Hematopoietic multipotent progenitor cell treated with erythropoietin and hydrocortisone succinate and interleukin-3 and kit ligand, for 6 days (in vitro differentiated cells): ENCODE measurements around the gene PDZRN3.

Source experiments
- DNase-seq: peaks from one replicate; pipeline ENCODE4 v3.0.0-alpha.2; 2015

The PDZRN3 gene

GRCh38 chr3:73622091-73622805, 2.5 kb downstream of the PDZRN3 start:
- DNase-seq, result no peak

GRCh38 chr3:73621388-73621787, 3.4 kb downstream of the PDZRN3 start:
- DNase-seq, result no peak

- DNase-seq, result no peak
Observed at GRCh38 chr3:73618461-73618860, 6.3 kb downstream of the PDZRN3 start.

- no peak for DNase-seq
Observed at GRCh38 chr3:73616056-73616455, 8.7 kb downstream of the PDZRN3 start.

- no peak for DNase-seq
Observed at GRCh38 chr3:73614419-73614818, 10.3 kb downstream of the PDZRN3 start.

GRCh38 chr3:73611176-73611575, 13.6 kb downstream of the PDZRN3 start:
- no peak for DNase-seq

- no peak for DNase-seq
Observed at GRCh38 chr3:73610493-73610892, 14.2 kb downstream of the PDZRN3 start.

- DNase-seq, result no peak
Observed at GRCh38 chr3:73609655-73610054, 15.1 kb downstream of the PDZRN3 start.

- no peak for DNase-seq
Observed at GRCh38 chr3:73609315-73609641, 15.5 kb downstream of the PDZRN3 start.

GRCh38 chr3:73608456-73609314, 16.1 kb downstream of the PDZRN3 start:
- DNase-seq, result no peak

- DNase-seq, result no peak
Observed at GRCh38 chr3:73605861-73606260, 18.9 kb downstream of the PDZRN3 start.

GRCh38 chr3:73605412-73605811, 19.3 kb downstream of the PDZRN3 start:
- DNase-seq, result no peak

- DNase-seq, result no peak
Observed at GRCh38 chr3:73604451-73604850, 20.3 kb downstream of the PDZRN3 start.

- DNase-seq, result no peak
Observed at GRCh38 chr3:73603762-73604171, 21.0 kb downstream of the PDZRN3 start.

GRCh38 chr3:73602170-73602569, 22.6 kb downstream of the PDZRN3 start:
- no peak for DNase-seq

- DNase-seq, result no peak
Observed at GRCh38 chr3:73601481-73601880, 23.3 kb downstream of the PDZRN3 start.

GRCh38 chr3:73601011-73601410, 23.7 kb downstream of the PDZRN3 start:
- DNase-seq, result no peak

GRCh38 chr3:73600293-73600938, 24.3 kb downstream of the PDZRN3 start:
- no peak for DNase-seq

- no peak for DNase-seq
Observed at GRCh38 chr3:73599605-73600004, 25.1 kb downstream of the PDZRN3 start.

GRCh38 chr3:73597476-73597875, 27.3 kb downstream of the PDZRN3 start:
- DNase-seq, result no peak

GRCh38 chr3:73592154-73593144, 32.3 kb downstream of the PDZRN3 start:
- no peak for DNase-seq

GRCh38 chr3:73591286-73591800, 33.4 kb downstream of the PDZRN3 start:
- DNase-seq, result no peak
